ENCODE results near the gene ARHGDIB.

ARHGDIB gene

GRCh38 chr12:14931791-14932560, 29.4 kb downstream of the ARHGDIB start:
- no peak for DNase-seq (ENCODE audit: low read depth in 2 of 2)

GRCh38 chr12:14931359-14931758, 30.0 kb downstream of the ARHGDIB start:
- DNase-seq (ENCODE audit: low read depth in 2 of 2): no peak

DNA sequence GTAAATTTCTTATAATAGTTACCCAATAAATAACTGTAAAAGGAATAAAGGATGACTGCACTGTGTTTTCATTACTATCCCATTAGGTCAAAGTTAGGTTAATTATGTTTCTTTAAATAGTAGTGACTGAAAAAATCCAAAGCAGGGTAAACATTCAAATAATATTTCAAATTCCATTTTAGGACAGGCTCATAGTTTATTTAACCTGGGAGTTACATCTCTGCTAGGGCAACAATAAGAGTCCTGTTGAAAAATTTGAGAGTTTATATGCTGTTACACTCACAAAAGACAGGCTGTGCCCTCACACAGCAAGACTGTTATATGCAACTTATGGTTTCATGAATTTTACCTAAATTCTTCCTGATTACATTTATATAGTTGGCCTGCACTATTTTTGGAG, 31.1 kb downstream of the ARHGDIB start:
- no peak for DNase-seq (ENCODE audit: low read depth in 2 of 2)

DNA sequence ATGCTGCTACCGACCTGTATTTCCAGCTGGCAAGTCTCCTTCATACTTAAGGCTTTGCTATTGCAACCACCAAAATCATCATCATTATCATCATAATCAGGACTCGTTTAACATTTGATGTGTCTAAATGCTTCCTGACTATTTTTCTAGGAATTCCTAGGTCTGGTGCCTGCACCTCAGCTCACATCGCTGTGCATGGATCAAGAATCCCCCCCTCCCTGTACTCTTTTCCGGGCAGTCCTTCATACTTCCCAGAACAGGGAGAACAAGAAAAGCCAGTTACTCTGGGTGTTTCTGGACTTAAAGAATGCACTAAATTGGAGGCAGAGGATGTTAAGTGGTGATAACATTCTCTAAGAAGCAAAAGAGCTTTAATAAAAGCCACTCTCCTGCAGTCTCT, 32.5 kb downstream of the ARHGDIB start:
- no peak for DNase-seq (ENCODE audit: low read depth in 2 of 2)

DNA sequence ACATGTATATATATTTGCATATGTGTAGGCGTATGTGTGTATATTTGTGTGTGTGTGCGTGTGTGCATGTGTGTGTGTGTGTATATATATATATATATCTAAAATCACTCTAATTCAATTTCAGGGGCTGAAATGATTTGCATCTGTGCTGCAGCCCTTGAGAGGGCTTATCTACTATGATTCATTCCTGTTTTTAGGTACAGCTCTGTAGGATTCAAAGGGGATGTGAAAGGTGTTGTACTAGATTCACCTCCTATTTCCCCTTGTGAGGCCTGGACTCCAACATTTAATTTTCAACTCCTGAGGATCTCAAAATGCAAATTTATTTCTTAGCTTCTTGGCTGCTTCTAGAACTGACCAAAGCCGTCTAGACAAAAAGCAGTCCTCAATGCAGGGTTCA, 34.1 kb downstream of the ARHGDIB start:
- DNase-seq (ENCODE audit: low read depth in 2 of 2): no peak

DNA sequence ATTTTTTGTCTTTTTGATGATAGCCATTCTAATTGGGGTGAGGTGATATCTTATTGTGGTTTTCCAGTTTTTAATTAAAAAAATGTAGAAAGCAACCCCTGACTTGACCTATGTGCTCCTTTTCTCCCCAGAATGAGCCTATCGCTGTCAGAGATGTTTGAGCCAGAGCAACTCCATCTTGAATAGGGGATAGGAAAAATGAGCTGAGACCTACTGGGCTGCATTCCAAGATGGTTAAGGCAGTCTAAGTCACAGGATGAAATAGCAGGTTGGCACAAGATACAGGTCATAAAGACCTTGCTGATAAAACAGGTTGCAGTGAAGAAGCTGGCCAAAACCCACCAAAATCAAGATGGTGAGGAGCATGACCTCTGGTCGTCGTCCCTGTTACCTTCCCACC, 36.9 kb downstream of the ARHGDIB start:
- DNase-seq (ENCODE audit: low read depth in 2 of 2): no peak

- no peak for DNase-seq (ENCODE audit: low read depth in 2 of 2)
These were observed 37.5 kb downstream of the ARHGDIB start for GRCh38 chr12:14923944-14924343.

DNA sequence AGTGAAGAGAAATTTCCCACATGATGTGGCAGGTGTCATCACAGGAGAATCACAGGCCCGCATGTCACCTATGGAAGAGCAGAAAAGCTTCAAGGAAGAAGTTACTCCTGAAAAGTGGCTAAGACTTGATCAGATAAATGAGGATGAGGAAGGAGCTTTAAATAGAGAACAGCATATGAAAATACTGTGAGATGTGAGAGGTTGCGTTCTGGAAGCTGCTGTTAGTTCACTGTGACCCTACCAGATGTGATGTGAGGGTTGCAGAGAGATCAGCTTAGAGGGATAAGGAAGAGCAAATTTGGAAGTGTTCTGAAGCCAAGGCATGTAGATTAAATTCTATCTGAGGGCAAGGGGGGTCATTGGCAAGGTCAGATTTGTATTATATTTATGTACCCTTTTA, 40.2 kb downstream of the ARHGDIB start:
- no peak for DNase-seq (ENCODE audit: low read depth in 2 of 2)

GRCh38 chr12:14920475-14921126, 40.8 kb downstream of the ARHGDIB start:
- no peak for DNase-seq (ENCODE audit: low read depth in 2 of 2)

GRCh38 chr12:14919455-14919854, 41.9 kb downstream of the ARHGDIB start:
- no peak for DNase-seq (ENCODE audit: low read depth in 2 of 2)

- DNase-seq (ENCODE audit: low read depth in 2 of 2): no peak
These were observed 45.7 kb downstream of the ARHGDIB start for GRCh38 chr12:14915736-14916135.

DNA sequence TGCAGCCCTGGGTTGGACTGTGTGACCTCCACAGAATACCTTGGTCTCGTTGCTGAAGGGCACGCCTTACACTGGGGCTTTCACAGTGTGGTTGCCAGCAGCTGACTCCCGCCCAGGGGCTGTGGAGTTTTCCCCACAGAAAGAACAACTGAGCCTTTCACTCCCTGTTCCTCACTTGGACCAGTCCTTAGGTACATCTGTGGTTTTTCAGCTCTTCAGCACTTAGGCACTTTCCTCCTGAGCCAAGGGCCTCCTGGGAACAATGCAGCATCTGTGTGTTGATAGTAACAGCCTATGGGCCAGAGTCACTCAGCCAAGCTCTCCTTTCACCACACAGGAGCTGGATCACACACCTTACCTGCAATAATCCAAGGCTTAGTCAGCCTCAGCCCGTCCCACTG, 48.0 kb downstream of the ARHGDIB start:
- DNase-seq (ENCODE audit: low read depth in 2 of 2): no peak

DNA sequence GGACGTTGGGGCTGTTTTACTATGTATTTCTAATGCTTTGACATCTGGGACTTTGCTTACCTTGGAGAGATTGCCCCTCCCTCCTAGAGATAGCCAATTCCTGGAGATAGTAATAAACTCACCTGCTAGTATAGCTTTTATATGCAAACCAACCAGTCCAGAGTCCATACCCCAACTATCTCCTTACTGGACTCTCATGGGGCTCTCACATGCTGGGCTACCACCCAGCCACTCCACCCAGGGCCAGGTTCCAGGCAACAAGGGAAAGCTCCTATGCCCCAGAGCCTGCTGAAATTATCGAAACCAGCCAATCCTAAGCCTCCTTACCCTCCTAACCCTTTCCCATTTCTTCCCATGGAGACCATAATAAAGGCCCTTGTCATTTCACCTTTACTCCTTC, 50.3 kb downstream of the ARHGDIB start:
- no peak for DNase-seq (ENCODE audit: low read depth in 2 of 2)

DNA sequence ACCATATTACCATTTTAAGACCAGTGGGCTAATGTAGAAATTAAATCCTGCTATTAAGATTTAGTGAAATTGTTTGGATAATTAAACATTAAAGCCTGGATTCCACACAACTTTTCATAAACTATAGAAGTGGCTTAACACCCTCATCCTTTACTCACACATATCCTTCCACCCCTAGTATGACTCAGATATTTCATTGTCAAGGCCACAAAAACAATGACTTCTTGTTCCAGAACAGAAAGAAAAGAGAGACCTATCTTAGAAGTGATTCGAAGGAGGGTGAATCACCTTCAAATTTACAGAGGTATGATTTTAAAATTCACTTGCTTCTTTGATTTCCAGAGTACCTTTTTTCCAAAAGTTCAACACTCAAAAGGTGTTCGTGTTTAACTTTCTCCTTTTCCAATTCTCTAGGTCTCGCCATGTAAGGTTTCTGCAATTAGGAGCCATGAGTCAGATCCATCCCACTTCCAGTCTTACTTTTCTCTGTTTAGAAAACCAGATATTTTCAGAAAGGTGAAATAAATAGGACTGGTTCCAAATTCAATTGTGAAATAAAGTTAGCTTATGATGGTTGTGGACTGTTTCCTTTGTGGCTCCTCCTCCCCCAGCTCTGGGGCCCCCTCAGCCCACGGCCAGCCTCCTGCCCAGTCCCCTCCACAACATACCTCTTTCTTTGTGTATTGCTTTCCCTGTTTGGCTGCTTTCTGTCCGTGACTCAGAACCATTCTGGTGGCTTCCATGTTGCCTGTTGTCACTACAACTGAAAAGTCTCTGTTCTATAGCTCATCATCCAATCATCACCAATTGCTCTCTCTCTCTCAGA, 51.1 kb downstream of the ARHGDIB start:
- DNase-seq (ENCODE audit: low read depth in 2 of 2): no peak

- no peak for DNase-seq (ENCODE audit: low read depth in 2 of 2)
These were observed 53.4 kb downstream of the ARHGDIB start for GRCh38 chr12:14907953-14908352.

GRCh38 chr12:14906114-14906513, 55.3 kb downstream of the ARHGDIB start:
- DNase-seq (ENCODE audit: low read depth in 2 of 2): no peak

GRCh38 chr12:14905269-14906004, 56.0 kb downstream of the ARHGDIB start:
- no peak for DNase-seq (ENCODE audit: low read depth in 2 of 2)

- no peak for DNase-seq (ENCODE audit: low read depth in 2 of 2)
These were observed 56.5 kb downstream of the ARHGDIB start for GRCh38 chr12:14904854-14905253.

- no peak for DNase-seq (ENCODE audit: low read depth in 2 of 2)
These were observed 57.9 kb downstream of the ARHGDIB start for GRCh38 chr12:14903386-14904098.

DNA sequence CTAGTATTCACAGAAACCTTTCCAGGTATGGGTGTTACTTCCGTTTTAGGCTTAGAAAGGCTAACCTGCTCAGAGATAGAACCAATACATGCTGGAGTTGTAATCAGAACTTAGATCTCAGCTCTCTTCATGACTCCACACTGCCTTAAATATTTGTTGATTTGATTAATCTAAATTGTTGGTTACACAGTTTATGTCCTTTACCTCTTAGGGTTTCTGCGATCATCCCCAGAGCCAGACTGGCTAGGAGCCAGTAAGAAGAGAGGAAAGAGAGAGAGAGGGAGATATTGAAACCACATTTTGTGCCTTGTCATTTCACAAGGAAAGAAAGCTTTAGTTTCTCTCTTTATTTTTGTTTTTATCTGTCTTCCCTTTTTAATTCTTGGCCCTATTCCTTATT, 58.9 kb downstream of the ARHGDIB start:
- no peak for DNase-seq (ENCODE audit: low read depth in 2 of 2)

DNA sequence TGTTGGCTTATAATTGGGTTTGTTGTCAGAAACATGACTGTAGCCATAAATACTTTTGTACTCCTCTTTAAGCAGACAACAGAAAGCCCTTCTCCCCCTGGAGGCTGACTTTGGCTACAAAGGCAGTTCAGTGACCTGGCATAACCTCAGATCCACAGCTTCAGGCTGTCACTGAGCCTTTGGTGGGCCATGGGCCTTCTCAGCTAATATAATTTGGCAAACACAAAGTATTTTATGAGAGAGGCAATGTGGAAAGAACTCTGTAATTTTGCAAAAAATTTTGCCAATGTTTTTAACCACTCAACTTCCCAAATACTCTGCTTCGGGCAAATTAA, 60.2 kb downstream of the ARHGDIB start:
- no peak for DNase-seq (ENCODE audit: low read depth in 2 of 2)
